ENCODE data around the gene AKT2. TPM values are rescaled to one million over a fixed set of nuclear protein-coding genes. Genes with fewer than 3 reads are reported as not detected.

Gene AKT2
- total RNA-seq, 4 donors from 2014 or later = 88.0 to 387 (median 102) TPM

- TF ChIP-seq POLR2A (IDR thresholded peaks at IDR 0.05) (no peak), CTCF (IDR thresholded peaks at IDR 0.05 in 4 of 5, conservative IDR thresholded peaks at IDR 0.05 in 1 of 5) (no peak)
These were observed 12.9 kb upstream of the AKT2 start for GRCh38 chr19:40298026-40298425.

GRCh38 chr19:40294560-40294959, 9.4 kb upstream of the AKT2 start:
- in situ Hi-C loops (cut with MboI; ENCODE audit: low sequenced_read_pairs in 4 of 4) = no loop called here
- ATAC-seq = no peak

More at GRCh38 chr19:40298026-40298425, 12.9 kb upstream of the AKT2 start:
- DNase-seq (no peak), ATAC-seq (no peak)
- no peak overlapping the region for H3K4me3 ChIP-seq
- in situ Hi-C loops (cut with MboI; ENCODE audit: low sequenced_read_pairs in 4 of 4) = no loop called here
- H3K36me3 ChIP-seq = no peaks in the 10 kb centered on the region
- no peaks in the 10 kb centered on the region for H3K27me3 ChIP-seq
- no peaks in the 10 kb centered on the region for H3K4me1 ChIP-seq
- H3K27ac ChIP-seq = no peak overlapping the region
- no peaks in the 10 kb centered on the region for H3K9me3 ChIP-seq
- intact Hi-C loops (cut with DNase I; ENCODE audit: low total_unique reads) = no loop called here

GRCh38 chr19:40286971-40287421, 1.9 kb upstream of the AKT2 start:
- Histone ChIP-seq H3K27me3 (no peaks in the 10 kb centered on the region), H3K4me3 (no peak overlapping the region), H3K4me1 (peaks cover 30 to 34% of the 10 kb centered on the region in 2 donors), H3K9me3 (no peaks in the 10 kb centered on the region), H3K36me3 (no peaks in the 10 kb centered on the region), H3K27ac (peak overlapping the region in 2 of 4 donors; percentile 89 to 94)
- intact Hi-C loops (cut with DNase I; ENCODE audit: low total_unique reads) = loop anchor here (5.0 to 10.0 kb wide), 5 partner anchors 60 to 1912 kb away; partner anchors contain the start of genes ARHGEF1, C19orf47, LTBP4 and PLD3
- in situ Hi-C loops (cut with MboI; ENCODE audit: low sequenced_read_pairs in 4 of 4) = no loop called here
- ATAC-seq (no peak), DNase-seq (no peak)
- TF ChIP-seq POLR2A (IDR thresholded peaks at IDR 0.05) (no peak), CTCF (IDR thresholded peaks at IDR 0.05 in 4 of 5, conservative IDR thresholded peaks at IDR 0.05 in 1 of 5) (no peak)

More at GRCh38 chr19:40294560-40294959, 9.4 kb upstream of the AKT2 start:
- H3K27me3 ChIP-seq = no peaks in the 10 kb centered on the region
- no peak overlapping the region for H3K27ac ChIP-seq
- intact Hi-C loops (cut with DNase I; ENCODE audit: low total_unique reads) = no loop called here
- DNase-seq = no peak
- no peak for TF ChIP-seq CTCF (IDR thresholded peaks at IDR 0.05 in 4 of 5, conservative IDR thresholded peaks at IDR 0.05 in 1 of 5)
- TF ChIP-seq POLR2A (IDR thresholded peaks at IDR 0.05) = no peak
- no peaks in the 10 kb centered on the region for H3K4me1 ChIP-seq
- H3K4me3 ChIP-seq = no peak overlapping the region
- no peaks in the 10 kb centered on the region for H3K36me3 ChIP-seq
- H3K9me3 ChIP-seq = no peaks in the 10 kb centered on the region

- Histone ChIP-seq H3K27ac (peak overlapping the region; percentile 89 to 99 (median 95)), H3K36me3 (no peaks in the 10 kb centered on the region), H3K27me3 (no peaks in the 10 kb centered on the region), H3K4me1 (peaks cover 36 to 40% of the 10 kb centered on the region in 2 donors), H3K4me3 (peak overlapping the region; percentile 51 to 94 (median 62)), H3K9me3 (no peaks in the 10 kb centered on the region)
- ATAC-seq (no peak), DNase-seq (no peak)
- intact Hi-C loops (cut with DNase I; ENCODE audit: low total_unique reads) = loop anchor here (5.0 to 10.0 kb wide), 5 partner anchors 61 to 1912 kb away; partner anchors contain the start of genes ARHGEF1, C19orf47, LTBP4 and PLD3
- in situ Hi-C loops (cut with MboI; ENCODE audit: low sequenced_read_pairs in 4 of 4) = no loop called here
- no peak for TF ChIP-seq POLR2A (IDR thresholded peaks at IDR 0.05)
- TF ChIP-seq CTCF (IDR thresholded peaks at IDR 0.05 in 4 of 5, conservative IDR thresholded peaks at IDR 0.05 in 1 of 5) = no peak
These were observed 1.3 kb upstream of the AKT2 start for GRCh38 chr19:40286235-40286970.

All from gastrocnemius medialis (tissue), 4 donors.